Measurements from ENCODE around the gene C18orf63.

GRCh38 chr18:74368901-74369705 lies 53.5 kb downstream of the C18orf63 start:
- TF ChIP-seq, protein P1, sequence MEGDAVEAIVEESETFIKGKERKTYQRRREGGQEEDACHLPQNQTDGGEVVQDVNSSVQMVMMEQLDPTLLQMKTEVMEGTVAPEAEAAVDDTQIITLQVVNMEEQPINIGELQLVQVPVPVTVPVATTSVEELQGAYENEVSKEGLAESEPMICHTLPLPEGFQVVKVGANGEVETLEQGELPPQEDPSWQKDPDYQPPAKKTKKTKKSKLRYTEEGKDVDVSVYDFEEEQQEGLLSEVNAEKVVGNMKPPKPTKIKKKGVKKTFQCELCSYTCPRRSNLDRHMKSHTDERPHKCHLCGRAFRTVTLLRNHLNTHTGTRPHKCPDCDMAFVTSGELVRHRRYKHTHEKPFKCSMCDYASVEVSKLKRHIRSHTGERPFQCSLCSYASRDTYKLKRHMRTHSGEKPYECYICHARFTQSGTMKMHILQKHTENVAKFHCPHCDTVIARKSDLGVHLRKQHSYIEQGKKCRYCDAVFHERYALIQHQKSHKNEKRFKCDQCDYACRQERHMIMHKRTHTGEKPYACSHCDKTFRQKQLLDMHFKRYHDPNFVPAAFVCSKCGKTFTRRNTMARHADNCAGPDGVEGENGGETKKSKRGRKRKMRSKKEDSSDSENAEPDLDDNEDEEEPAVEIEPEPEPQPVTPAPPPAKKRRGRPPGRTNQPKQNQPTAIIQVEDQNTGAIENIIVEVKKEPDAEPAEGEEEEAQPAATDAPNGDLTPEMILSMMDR (conservative IDR thresholded peaks at IDR 0.05; ENCODE audit: low read length), result no peak
- no peak for TF ChIP-seq EZH2phosphoT487 (IDR thresholded peaks at IDR 0.05; ENCODE audit: borderline replicate concordance)
